IPS-18c (cell line): ENCODE results near the gene OR2F1.
"Not testable (repeated sequence)": the region's sequence is repeated elsewhere in the genome, so short reads cannot be mapped to it uniquely, and the experiment has no call there.

ENCODE experiments used
- H3K4me3 ChIP-seq: 2 replicates; pipeline ENCODE4 v1.7.0; 2013; ENCODE audit warnings: low read depth, mild to moderate bottlenecking, low read length, moderate library complexity; ENCODE audit not compliant: insufficient read depth
- H3K9me3 ChIP-seq: one replicate; pipeline ENCODE4 v1.6.1; 2013; ENCODE audit warnings: mild to moderate bottlenecking, low read length, moderate library complexity; ENCODE audit not compliant: control insufficient read depth, insufficient read depth

Gene OR2F1

DNA sequence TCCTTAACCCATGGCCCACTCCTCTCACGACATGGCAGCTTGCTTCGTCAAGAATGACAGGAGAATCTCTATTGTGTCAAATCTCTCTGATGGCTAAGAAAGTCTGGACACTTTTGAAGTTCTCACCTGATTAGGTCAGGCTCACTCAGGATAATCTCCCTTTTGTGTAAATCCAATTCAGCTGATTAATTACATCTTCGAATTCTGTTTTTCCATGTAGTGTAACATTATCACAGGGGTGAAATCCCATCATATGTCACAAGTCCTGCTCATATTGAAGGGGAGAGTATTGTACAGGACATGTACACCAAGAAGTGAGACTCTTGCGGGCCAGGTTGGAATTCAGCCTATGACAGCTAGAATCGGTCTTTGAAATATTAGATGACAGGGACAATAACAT lies 29.3 kb downstream of the OR2F1 start:
- Histone ChIP-seq H3K9me3 (peaks cover 2% of the 10 kb centered on the region), H3K4me3 (no peak overlapping the region)

DNA sequence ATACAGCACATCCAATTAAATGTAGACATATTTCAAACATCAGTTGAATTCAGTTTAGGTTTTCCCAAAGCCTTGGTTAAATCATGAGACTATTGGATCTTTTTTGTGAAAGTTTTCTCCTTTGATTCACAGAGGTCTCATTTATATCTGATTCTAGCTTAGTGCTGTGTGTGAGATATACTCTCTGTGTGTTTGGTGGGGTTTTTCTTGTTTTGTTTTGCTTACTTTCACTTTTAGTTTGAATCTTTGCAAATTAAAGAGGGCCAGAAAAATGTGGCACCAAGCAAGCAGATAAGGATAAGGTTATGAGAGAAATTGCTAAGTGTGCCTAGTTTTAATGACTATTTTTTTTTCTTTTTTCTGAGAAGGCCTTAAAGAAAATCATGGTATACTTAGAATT lies 32.9 kb downstream of the OR2F1 start:
- peaks cover 2% of the 10 kb centered on the region for H3K9me3 ChIP-seq

DNA sequence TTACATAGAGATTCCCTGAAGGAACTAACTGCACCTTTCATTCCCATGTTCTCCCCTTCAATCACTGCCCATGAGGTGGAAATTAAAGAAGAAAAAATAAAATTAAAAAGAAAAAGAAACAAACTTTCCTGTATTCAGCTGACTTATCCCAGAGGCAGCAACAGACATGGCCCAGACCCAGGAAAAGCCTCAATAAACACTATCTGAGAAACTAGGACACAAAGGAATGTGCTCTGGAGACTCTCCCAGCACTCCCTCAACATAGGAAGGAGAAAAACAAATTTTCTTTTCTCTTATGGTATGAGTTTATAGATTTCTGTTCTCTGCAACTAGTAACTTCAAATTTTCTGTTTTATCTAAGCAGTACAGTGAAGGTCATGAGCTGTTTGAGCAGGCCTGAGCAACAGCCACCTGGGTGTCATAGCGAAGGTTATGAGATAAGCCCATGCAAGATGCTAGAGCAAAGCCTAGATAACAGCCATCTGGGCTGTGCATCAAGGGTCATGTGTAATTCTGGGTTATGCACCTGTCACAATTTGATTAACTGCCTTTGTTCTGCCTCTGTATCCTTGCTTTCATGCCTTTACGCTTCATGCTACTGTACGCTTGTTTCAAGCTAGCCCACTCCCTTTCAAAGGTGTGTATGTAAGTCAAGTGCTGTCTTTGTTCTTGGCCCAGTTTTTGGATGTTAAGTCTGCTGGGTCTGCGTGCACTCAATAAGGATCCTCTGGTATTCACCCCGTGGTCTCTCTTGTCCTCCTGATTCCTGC lies 34.5 kb downstream of the OR2F1 start:
- peaks cover 2% of the 10 kb centered on the region for H3K9me3 ChIP-seq
- H3K4me3 ChIP-seq = no peak overlapping the region

More for the DNA sequence above, 32.9 kb downstream of the OR2F1 start:
- no peak overlapping the region for H3K4me3 ChIP-seq

DNA sequence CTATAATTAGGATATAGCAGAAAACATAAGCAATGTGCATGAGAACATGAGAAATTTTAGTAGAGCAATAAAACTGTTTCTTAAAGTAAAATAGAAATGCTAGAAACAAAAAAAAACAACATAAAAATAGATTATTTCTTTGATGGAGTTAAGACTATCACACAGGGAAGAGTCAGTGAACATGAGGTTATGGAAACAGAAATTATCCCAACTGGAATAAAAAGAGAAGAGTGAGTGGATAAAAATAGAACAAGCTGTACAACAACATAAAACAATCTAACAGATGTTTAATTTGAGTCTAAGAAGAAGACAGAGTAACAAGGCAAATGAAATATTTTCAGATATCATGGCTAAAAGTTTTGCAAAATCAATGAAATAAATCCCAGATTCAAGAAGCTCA lies 38.0 kb downstream of the OR2F1 start:
- Histone ChIP-seq H3K4me3 (no peak overlapping the region), H3K9me3 (no peaks in the 10 kb centered on the region)

DNA sequence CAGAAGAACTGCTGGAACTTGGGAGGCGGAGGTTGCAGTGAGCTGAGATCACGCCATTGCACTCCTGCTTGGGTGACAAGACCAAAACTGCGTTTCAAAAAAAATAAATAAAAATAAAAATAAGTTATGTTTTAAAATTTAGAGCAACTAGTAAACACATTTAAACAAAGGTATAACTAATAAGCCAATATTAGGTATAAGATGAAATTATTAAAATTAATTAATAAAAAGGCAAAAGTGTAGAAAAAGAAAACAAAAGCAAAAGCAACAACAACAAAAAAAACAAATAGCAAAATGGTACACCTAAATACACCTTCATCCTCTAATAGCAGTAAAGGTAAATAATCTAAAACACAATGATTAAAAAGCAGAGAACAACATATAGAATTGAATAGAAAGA lies 39.3 kb downstream of the OR2F1 start:
- H3K9me3 ChIP-seq = no peaks in the 10 kb centered on the region
- no peak overlapping the region for H3K4me3 ChIP-seq

DNA sequence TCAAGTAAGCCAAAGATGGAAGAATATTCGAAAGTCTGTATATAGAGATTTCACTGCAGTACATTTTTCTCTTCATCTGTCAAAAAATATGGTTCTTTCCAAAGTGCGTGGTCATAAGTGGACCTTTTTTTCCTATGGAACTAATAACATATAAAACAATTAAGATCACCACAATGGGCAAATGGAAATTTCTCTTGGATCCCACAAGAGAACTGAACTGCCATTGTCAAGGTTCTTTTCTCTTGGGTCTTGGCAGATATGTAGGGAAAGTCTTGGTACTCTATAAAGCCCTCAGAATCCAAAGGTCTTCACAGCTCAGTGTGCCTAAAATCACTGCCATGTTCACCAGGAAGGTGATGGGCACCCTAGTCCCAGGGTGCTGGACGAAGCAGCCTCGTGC lies 45.4 kb downstream of the OR2F1 start, which contains the start of gene OR6B1:
TSS of gene OR6B1 (plus strand) at position 301 of the 400 bp plus-strand sequence. CDS start 3,677 bp downstream, outside the sequence.
- Histone ChIP-seq H3K4me3 (no peak within 1 kb of the TSS), H3K9me3 (no peaks in the 10 kb centered on the region)

DNA sequence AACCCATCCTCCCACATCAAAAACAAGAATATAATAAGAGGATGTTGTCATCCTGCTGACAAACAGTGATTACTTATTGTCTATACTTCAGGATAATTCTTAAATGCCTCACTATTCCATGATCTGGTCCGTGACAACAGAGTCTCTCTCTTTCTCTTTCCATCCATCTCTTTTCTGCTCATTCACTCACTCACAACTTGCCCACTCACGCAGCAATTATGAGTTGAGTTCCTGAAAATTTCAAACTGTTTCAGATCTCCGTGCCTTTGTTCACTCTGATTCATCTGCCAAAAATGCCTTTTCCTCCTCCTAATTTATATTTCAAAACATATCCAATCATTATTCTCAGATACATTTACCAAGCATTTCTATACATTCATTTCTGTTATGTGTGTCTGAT lies 46.9 kb downstream of the OR2F1 start:
- Histone ChIP-seq H3K9me3 (no peaks in the 10 kb centered on the region), H3K4me3 (no peak overlapping the region)

DNA sequence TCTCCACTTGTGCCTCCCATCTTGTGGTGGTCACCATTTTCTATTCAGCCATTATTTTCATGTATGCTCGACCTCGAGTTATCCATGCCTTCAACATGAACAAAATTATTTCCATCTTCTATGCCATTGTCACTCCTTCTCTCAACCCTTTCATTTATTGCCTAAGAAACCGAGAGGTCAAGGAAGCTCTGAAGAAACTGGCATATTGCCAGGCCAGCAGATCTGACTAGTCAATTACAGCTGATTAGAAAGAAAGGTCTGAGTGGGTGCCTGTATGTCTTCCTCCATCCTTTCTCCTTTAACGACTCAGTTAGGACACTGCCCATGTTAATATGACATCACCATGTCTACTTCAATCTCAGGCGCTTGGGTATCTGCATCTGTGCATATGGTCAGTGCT lies 50.1 kb downstream of the OR2F1 start:
- Histone ChIP-seq H3K4me3 (no peak overlapping the region), H3K9me3 (no peaks in the 10 kb centered on the region)

DNA sequence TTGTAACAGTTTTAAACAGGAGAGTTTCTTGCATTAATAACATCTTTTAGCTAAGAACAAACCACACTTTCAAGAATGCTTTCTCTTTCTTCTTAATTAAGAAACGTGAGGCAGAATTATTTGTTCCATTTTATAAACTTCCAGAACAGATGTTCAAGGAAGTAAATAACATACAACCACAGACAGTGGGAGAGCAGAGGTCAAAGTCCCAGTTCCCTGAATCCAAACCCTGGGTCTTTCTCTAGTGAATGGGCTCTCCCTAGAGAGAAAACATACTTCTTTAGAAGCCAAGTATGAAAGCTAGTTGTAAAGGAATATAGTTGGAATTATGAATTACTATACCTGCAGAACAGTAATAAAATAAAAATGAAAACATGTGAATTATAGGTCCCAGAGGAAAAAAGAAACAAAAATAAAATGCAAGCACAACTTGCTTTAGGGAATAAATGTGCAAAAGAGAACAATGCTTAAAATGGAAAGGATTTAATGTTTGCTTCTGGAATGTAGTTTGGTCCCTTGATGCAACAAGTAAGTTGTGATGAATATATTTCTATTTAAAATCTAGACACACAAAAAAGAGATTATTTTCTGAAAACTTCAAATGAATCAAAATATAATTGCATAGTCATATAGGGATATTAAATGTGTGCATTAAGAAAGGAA lies 51.5 kb downstream of the OR2F1 start:
- no peaks in the 10 kb centered on the region for H3K9me3 ChIP-seq
- no peak overlapping the region for H3K4me3 ChIP-seq

DNA sequence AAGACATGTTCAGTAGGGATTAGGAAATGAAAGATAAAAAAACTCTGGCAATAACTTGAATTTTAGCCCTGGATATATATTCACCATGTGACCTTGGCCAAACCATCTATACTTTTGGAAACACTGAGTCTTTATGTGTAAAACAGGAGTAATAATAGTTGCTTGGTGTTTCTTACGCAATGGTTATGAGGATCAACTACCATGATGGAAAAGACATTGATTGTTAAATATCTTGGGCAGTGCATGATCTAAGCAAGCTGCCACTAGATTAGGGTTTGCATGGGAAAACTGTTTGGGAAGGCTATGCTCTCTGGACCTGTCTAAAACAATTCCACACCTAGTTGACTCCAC lies 52.0 kb downstream of the OR2F1 start:
- Histone ChIP-seq H3K9me3 (no peaks in the 10 kb centered on the region), H3K4me3 (no peak overlapping the region)

DNA sequence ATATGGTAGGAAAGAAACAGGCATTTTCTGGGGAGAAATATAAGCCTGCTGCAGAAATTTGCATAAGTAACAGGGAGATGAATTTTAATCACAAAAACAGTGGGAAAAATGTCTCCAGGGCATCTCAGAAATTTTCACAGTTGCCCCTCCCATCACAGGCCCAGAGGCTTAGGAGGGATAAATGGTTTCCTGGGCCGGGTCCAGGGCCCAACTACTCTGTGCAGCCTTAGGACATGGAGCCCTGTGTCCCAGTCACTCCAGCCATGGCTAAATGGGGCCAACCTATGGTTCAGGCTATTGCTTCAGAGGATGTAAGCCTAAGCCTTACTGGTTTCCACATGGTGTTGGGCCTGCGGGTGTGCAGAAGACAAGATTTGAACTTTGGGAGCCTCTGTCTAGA lies 54.7 kb downstream of the OR2F1 start:
- Histone ChIP-seq H3K9me3 (no peaks in the 10 kb centered on the region), H3K4me3 (no peak overlapping the region)

DNA sequence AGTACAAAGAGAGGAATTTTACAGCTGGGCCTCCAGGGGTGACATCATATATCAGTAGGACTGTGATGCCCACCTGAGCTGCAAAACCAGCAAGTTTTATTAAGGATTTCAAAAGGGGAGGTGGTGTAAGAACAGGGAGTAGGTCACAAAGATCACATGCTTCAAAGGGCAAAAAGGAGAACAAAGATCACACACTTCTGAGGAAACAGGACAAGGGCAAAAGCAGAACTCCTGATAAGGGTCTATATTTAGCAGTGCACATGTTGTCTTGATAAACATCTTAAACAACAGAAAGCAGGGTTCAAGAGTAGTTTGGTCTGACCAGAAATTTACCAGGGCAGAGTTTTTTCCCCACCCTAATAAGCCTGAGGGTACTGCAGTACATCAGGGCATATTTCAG lies 55.4 kb downstream of the OR2F1 start:
- H3K9me3 ChIP-seq, H3K4me3 ChIP-seq: not testable (repeated sequence)

DNA sequence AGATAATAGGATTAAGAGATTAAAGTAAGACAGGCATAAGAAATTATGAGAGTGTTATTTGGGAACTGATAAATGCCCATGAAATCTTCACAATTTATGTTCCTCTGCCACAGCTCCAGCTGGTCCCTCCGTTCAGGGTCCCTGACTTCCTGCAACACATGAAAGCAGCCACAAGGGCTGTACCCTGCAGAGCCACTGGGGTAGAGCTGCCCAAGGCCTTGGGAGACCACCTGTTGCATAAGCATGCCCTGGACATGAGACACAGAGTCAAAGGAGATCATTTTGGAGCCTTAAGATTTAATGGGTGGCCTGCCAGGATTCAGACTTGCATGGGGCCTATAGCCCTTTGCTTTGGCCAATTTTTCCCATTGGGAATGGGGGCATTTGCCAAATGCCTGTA lies 56.2 kb downstream of the OR2F1 start:
- not testable (repeated sequence) for H3K4me3 ChIP-seq, H3K9me3 ChIP-seq

DNA sequence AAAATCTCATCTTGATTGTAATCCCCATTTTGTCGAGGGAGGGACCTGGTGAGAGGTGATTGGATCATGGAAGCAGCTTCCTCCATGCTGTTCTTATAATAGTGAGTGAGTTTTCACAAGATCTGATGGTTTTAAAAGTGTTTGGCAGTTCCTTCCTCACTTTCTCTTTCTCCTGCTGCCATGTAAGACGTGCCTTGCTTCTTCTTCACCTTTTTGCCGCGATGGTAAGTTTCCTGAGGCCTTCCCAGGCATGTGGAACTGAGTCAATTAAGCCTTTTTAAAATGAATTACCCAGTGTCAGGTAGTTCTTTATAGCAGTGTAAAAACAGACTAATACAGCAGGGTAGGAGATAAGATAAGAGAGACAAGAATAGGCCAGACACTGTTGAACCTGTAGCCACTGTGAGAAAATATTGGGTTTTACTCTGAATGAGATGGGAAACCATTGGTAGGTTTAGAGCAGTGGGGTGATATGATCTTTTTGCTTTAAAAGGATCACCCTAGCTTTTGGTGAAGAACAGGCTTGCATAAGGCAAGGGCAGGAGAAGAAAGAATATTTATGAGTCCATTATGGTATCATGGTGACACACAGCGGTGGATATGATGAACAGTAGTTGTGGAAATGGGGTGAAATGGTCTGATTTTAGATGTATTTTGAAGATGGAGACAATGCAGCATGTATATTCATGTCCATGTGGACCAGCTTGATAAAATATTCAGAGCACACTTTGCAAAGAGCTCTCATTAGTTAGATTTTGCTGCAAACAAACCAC lies 57.0 kb downstream of the OR2F1 start:
- Histone ChIP-seq H3K9me3 (no peaks in the 10 kb centered on the region), H3K4me3 (no peak overlapping the region)
